Stimulated activated CD4-positive, alpha-beta T cell treated with anti-CD3 and anti-CD28 coated beads, Interleukin-12 subunit alpha, Interleukin-12 subunit beta, amount 100 ng/mL, for 48 hours (primary cell): Measurements from ENCODE around the gene CPED1.
"Not testable (repeated sequence)": the region's sequence is repeated elsewhere in the genome, so short reads cannot be mapped to it uniquely, and the experiment has no call there.

ENCODE experiments used
- DNase-seq, 3 donors: peaks; one replicate each; pipeline ENCODE4 v3.0.0-alpha.2; 2020; ENCODE audit warnings: low read depth in 2 of 3, low spot score in 1 of 3

The CPED1 gene

DNA sequence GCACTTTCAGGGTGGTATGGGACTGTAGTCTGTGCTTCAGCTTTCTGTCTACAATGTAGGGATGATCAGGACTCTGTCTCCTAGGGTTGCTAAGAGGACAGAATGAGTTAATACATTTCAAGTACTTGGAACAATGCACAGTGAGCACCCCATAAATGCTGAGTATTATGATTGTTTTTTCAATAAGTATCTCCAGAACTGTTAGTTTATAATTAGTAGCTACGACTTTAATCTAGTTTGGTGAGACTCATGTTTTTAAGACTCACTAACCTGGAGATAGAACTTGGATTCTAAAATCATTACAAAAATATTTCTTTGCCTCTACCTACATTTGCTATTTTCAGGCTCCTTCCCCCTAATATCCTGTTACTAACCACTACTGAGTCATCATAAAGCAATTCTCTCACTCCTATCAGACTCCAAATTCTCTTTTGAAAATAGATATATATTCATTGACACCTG is 95.3 kb downstream of the CPED1 start:
- no peak for DNase-seq

GRCh38 chr7:121084256-121084655 is 95.7 kb downstream of the CPED1 start:
- DNase-seq = no peak

DNA sequence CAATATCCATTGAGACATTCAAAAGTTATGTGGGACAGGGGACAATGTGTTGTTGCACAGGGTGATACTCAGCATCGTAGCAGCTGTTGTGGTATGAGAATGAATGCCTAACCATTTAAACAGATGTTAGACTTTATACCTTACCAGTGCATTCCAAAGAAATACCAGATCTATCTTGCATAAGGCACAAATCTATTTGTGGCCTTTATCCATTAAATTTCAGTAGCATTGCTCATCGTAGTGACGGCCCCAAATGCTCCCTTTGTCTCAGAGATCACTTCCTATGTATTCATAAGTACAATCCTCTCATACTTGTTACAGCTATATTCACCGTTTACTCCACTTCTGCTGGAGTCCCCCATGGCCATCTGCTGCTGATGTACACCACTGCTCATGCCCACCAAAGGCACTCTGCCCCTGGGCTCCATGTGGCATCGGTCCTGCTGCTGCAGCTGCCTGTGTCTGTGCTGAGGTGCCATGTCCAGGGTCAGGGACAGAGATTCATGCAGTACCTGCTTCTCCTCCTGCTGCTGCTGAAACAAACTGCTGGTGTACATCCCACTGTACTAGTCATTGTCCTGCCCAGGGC is 96.3 kb downstream of the CPED1 start:
- no peak for DNase-seq

DNA sequence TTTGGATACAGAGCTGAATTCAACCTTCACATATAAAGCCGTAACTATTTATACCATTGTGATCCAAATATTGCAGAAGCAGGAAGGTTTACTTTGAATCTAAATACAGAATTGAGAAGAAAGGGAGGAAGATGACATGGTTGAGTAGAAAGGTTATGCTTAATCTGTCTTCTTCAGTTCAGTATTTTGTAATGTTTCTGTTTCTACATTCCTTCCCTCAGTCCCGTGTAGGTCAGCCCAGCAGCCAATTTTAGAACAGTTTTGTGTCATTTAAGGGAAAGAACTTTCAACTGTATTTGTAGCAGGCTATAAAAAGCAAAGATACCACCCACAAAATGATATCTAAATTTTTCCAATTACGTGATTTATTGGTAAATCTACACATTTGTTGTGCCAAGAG is 97.4 kb downstream of the CPED1 start:
- DNase-seq = no peak

DNA sequence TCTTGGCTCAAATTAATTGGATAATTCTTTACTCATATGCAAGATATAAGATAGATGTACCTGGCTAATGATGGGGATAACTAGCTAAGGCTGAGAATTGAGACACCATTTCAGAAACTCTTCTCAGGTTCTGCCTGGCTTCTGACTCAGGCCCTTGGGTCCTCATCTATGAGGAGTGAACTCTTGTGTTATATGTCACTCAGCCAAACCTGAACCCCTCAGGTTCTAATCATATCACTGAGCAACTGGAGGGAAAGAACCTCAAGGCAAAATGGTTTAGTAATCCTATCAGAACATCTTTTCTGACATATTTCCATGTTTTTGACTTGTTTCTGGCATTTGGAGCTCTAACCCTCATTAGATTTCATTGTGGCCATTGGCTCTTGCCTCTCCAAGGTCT is 100.4 kb downstream of the CPED1 start:
- DNase-seq = no peak

DNA sequence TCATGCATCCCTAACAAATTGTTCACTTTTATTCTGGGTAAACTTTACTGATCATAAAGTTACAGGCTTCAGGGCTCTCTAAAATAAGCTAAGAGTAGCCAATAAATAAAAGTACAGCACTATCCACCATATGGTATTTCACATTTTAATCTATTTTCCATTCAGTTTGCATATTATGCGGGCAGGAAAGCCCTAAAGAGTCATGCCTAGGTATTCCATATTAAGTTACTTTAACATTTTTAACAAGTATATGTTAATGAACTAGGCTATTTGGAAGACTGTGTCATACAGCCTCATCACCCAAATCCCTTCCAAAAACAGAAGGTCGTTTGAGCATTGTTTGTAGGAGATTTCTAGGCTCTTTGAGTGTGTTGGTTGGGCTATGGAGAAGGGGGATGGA is 106.3 kb downstream of the CPED1 start:
- DNase-seq = no peak

GRCh38 chr7:121097577-121097976 is 109.1 kb downstream of the CPED1 start:
- DNase-seq = no peak

GRCh38 chr7:121099572-121099971 is 111.1 kb downstream of the CPED1 start:
- DNase-seq = no peak

- DNase-seq = no peak
Observed at GRCh38 chr7:121101083-121101482, 112.6 kb downstream of the CPED1 start.

DNA sequence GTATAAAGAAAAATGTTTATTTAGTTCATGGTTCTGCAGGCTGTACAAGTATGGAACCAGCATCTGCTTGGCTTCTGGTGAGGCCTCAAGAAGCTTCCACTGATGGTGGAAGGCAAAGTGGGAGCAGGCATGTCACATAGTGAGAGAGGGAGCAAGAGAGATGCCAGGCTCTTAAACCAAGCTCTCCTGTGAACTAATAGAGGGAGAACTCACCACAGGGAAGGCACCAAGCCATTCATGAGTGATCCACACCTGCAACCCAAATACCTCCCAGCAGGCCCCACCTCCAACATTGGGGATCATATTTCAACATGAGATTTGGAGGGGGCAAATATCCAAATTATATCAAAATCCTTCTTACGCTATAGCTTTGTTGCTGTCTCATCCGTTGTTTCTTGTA is 113.1 kb downstream of the CPED1 start:
- DNase-seq = no peak

- DNase-seq = no peak
Observed at GRCh38 chr7:121102619-121103018, 114.1 kb downstream of the CPED1 start.

DNA sequence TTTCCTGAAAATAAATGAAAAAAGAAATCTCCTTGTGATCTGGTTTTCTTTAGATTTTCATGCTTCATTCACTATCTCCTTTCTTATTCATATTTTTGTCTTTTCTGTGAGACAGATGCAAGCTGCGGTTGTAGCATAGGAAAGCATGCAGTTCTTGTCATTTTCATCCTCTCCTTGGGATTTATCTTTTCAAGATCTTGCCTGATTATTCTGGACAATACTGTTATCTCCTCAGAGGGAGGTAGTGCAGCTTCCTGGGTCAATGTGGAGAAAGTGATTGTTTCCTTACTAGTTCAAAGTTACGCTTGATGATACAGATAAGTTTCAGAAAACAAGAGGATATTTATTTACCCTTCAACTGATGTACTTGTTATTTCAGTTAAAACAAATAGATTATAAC is 114.6 kb downstream of the CPED1 start:
- no peak for DNase-seq

- no peak for DNase-seq
Observed at GRCh38 chr7:121103579-121103978, 115.1 kb downstream of the CPED1 start.

DNA sequence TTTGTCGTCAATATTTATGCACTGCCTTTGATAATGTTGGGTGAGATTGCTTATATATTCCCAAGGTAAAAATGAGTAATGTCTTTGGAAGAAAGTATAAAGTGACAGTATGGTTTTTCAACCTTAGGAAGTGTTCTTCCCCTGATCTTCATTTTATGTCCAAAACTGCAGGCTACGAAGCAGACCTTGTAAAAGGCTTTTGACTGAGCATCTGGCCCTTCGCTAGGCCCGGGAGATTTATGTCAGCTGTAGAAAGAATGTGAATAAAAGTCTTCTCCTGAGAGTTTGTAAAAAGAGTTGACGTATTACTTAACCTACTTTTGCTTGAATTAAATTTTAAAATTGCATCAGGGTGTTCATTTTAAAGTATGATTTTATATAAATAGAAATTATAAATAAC is 116.8 kb downstream of the CPED1 start:
- DNase-seq = no peak

DNA sequence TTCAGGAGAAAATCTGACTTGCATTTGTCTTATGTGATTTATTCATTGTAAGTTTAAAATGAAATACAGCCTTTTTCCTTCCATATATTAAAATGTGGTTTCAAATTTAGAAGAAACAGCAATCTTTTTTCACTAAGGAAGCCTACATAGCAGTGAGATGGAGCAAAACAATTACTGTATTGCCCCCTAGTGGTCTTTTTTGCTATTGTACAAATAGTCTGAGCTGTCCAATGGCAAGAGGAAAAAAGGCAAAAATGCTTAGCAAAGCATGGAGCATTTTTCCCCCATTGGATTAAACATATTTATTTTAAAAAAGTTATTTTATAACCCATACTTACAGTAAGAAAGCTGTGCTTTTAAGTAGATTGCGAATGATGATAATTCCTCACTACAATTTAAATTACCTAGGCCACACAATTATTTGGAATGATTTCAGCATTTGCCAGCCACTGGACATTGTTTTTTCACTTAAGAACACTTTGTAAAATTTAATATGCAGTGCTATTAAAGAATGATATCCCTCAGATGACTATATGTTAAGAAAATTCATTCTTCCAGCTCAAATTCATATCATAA is 119.5 kb downstream of the CPED1 start:
- peak in 1 of 3 donors; percentile 11 for DNase-seq

GRCh38 chr7:121109145-121109544 is 120.6 kb downstream of the CPED1 start:
- DNase-seq = no peak

GRCh38 chr7:121113288-121113687 is 124.8 kb downstream of the CPED1 start:
- no peak for DNase-seq

DNA sequence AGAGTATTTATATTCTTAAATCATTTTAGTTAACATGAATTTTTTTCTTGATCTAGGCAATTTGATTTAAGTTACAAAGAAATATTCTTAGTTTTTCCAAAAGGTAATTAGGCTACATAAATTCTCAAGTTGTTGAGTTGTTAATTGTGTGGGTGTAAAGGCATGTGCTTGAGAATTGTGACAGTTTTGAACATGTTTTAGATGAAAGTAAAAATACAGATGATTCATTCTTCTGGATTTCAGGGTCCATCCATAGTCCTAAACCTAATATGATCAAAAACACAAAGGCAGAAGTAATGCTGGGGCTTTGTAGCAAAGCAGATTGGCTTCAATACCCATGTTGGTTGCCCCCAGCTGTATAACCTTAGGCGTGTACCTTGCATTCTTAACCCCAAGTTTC is 127.9 kb downstream of the CPED1 start:
- DNase-seq = no peak

- no peak for DNase-seq
Observed at GRCh38 chr7:121119047-121119446, 130.5 kb downstream of the CPED1 start.

GRCh38 chr7:121123032-121123431 is 134.5 kb downstream of the CPED1 start:
- DNase-seq = no peak

DNA sequence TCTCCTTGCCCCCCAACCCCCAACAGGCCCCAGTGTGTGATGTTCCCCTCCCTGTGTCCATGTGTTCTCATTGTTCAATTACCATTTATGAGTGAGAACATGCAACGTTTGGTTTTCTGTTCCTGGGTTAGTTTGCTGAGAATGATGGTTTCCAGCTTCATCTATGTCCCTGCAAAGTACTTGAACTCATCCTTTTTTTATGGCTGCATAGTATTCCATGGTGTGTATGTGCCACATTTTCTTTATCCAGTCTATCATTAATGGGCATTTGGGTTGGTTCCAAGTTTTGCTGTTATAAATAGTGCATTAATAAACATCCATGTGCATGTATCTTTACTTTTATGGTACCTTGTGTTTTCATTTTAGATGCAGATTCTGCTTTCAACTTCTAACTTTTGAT is 136.9 kb downstream of the CPED1 start:
- DNase-seq = not testable (repeated sequence)

DNA sequence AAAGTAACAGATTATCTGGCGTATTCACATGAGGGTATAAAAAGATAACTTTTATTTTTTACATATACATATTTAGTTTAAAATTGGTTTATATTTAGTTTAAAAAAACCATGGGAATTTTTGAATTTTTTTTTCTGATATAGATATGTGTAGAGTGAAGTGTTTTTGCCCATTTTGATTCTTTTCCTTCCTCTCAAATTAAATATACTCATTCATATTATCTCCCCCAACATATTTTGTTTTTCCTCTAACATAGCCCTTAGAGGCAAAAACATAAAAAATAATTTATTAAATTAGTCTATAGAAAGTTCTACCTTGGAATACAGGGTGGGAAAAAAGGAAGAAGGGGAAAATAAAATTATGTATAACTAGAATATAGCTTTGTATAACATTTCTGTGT is 137.7 kb downstream of the CPED1 start:
- DNase-seq = no peak

DNA sequence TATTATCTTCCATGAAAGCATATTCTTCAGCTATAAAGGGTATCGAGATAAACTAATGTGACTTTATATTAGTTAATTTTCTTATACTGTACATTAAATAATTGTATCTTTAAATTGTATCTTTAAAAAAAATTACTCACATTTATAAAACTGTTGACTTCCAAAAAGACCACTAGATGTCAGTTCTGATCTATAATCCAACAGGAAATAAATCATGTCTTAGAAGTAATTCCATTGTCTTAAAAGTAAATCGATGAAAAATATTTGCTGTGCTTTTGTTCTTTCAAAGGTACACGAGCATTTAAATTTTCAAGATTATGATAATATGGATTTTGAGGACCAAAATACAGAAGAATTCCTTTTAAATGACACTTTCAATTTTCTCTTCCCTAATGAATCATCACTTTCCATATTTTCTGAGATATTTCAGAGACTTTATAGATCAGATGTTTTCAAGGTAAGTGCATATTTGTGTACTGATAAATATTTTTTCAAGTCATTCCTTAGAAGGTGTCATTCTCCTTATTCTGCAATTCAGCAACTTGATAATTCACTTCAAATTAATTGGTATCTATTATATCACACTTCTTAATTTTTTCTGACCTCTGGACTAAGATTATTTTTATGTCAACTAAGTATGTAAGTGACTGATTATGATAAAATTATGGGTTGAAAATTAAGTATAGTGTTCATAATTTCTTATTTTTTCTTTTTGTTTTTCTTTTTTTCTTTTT is 138.5 kb downstream of the CPED1 start:
- no peak for DNase-seq
